ENCODE data around the gene ATP6V0B.

- TF ChIP-seq RBBP5 (IDR thresholded peaks at IDR 0.05; ENCODE audit: borderline replicate concordance, low read depth, low read length) (no peak), SIN3A (conservative IDR thresholded peaks at IDR 0.05 in 1 of 2, IDR thresholded peaks at IDR 0.05 in 1 of 2; ENCODE audit: low read depth in 1 of 2, low read length in 2 of 2) (no peak), KDM5A (IDR thresholded peaks at IDR 0.05; ENCODE audit: low read length) (no peak), CHD1 (IDR thresholded peaks at IDR 0.05; ENCODE audit: low read depth, low read length) (no peak), GTF2F1 (IDR thresholded peaks at IDR 0.05; ENCODE audit: borderline replicate concordance, low read depth, low read length) (no peak), TEAD4 (IDR thresholded peaks at IDR 0.05; ENCODE audit: low read depth, low read length) (no peak), ATF3 (IDR thresholded peaks at IDR 0.05; ENCODE audit: insufficient read depth, low read depth, low read length) (no peak), POLR2AphosphoS5 (IDR thresholded peaks at IDR 0.05; ENCODE audit: low read depth, low read length) (no peak), BRCA1 (IDR thresholded peaks at IDR 0.05; ENCODE audit: low read depth, low read length) (no peak)
- TF ChIP-seq, protein P1, sequence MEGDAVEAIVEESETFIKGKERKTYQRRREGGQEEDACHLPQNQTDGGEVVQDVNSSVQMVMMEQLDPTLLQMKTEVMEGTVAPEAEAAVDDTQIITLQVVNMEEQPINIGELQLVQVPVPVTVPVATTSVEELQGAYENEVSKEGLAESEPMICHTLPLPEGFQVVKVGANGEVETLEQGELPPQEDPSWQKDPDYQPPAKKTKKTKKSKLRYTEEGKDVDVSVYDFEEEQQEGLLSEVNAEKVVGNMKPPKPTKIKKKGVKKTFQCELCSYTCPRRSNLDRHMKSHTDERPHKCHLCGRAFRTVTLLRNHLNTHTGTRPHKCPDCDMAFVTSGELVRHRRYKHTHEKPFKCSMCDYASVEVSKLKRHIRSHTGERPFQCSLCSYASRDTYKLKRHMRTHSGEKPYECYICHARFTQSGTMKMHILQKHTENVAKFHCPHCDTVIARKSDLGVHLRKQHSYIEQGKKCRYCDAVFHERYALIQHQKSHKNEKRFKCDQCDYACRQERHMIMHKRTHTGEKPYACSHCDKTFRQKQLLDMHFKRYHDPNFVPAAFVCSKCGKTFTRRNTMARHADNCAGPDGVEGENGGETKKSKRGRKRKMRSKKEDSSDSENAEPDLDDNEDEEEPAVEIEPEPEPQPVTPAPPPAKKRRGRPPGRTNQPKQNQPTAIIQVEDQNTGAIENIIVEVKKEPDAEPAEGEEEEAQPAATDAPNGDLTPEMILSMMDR (IDR thresholded peaks at IDR 0.05; ENCODE audit: control extremely low read depth in 1 of 3, insufficient read depth in 1 of 3, low read depth in 1 of 3, low read length in 3 of 3), result no peak
Measured at GRCh38 chr1:43942411-43942810, 32.3 kb upstream of the ATP6V0B start.
